AG10803 (cell line): ENCODE measurements around the gene ARSK.

Experiments used
- DNase-seq: peaks from one replicate; pipeline ENCODE4 v3.0.0; 2010; ENCODE audit warnings: low read depth
- H3K4me3 ChIP-seq: 2 replicates; pipeline ENCODE4 v1.5.1; 2011; ENCODE audit warnings: mild to moderate bottlenecking, low read length, control low read depth
- TF ChIP-seq, protein P1 (sequence below): conservative IDR thresholded peaks from 2 replicates; pipeline ENCODE4 v1.5.1; 2011; ENCODE audit warnings: mild to moderate bottlenecking, low read length, control low read depth, inconsistent platforms

Gene ARSK

DNA sequence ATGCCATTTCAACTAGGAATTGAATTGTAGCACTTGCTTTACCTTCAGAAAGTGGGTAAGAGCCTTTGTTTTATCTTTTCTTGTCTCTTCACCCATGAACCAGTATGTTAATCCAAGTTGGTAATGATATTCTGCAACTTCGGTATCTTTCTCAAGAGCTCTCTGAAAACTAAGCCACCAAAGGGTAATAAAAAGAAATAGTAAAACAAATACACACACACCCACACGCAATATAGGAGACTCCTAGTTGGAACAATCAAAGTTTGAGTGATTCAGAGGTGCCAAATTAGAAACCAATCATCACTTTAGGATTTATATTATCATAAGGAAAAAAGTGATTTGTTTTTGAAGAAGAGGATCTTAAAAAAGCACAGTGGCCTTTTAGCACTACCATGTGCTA, 30.5 kb upstream of the ARSK start:
- DNase-seq: no peak
- TF ChIP-seq, protein P1, sequence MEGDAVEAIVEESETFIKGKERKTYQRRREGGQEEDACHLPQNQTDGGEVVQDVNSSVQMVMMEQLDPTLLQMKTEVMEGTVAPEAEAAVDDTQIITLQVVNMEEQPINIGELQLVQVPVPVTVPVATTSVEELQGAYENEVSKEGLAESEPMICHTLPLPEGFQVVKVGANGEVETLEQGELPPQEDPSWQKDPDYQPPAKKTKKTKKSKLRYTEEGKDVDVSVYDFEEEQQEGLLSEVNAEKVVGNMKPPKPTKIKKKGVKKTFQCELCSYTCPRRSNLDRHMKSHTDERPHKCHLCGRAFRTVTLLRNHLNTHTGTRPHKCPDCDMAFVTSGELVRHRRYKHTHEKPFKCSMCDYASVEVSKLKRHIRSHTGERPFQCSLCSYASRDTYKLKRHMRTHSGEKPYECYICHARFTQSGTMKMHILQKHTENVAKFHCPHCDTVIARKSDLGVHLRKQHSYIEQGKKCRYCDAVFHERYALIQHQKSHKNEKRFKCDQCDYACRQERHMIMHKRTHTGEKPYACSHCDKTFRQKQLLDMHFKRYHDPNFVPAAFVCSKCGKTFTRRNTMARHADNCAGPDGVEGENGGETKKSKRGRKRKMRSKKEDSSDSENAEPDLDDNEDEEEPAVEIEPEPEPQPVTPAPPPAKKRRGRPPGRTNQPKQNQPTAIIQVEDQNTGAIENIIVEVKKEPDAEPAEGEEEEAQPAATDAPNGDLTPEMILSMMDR: no peak
- H3K4me3 ChIP-seq: no peak overlapping the region

DNA sequence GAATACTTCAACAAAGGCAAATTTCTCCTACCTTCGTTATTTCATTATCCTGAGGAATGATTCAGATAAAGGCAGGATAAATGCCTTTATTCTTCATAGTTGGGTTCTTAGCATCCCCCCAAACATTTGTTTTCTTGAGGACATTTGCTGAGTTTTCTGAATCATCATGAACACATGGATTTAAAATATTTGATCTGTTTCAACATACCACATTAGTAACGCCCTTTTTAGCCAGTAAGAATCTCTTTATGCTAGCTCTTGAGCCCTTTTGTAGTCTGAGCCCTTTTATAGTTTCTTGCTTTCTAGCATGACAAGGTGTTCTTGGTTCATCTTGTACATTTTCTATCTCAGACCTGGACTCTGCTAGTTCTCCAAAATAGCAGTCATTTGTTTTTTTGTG, 28.0 kb upstream of the ARSK start:
- peak; percentile 36 for DNase-seq
- TF ChIP-seq, protein P1: no peak
- H3K4me3 ChIP-seq: no peak overlapping the region

DNA sequence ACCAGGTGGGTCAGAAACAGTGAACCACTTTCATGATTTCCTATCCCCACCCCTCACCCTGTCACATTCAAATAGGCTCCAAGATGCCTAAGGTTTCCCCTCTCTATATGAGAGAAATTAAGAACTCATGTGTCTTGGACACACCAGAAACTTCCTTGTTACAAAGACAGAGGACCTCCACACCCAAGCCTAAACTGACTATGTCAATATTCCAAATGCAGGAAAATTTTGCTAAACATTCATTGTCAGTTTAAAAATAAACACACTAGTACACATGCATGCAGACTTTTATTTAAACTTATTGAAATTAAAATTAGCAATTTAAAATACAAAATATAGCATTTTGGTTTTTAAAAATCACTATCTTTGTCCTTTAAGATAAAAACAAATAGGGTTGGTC, 26.3 kb upstream of the ARSK start:
- DNase-seq: no peak
- TF ChIP-seq, protein P1: no peak
- no peak overlapping the region for H3K4me3 ChIP-seq

DNA sequence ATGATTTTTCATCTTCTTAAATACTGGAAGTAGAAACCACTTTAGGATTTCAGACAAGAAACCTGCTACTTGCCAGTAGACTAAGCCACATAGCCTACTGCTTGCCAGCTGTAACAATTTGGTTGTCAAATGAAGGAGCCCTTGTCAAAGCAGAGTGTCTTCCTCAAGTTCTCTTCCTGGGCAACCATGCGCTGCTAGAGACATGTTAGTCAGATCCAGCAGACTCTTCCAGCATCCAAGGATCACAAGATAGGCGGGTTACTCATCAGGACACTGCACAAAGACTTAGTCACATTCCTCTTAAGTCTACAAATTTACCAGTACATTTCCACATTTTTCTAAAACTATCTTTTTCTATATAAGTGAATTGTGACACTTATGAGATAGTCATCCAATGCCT, 24.5 kb upstream of the ARSK start:
- TF ChIP-seq, protein P1: no peak

DNA sequence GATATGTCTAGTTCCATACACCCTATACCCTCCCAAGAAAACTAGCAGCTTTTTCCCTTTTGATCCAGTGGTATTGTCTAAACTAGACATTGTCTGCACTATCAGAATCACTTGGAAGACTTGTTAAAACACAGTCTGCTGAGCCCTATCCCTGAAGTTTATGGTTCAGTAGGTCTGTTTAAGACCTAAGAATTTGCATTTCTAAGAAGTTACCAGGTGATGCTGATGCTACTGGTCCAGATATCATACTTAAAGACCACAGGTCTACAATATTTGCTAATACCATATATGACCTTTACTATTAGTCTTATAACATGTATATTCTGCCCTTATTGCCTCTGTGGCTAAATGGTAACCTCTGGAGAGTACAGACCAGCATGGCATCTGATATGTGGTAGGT, 23.4 kb upstream of the ARSK start:
- TF ChIP-seq, protein P1: no peak
- no peak for DNase-seq
- H3K4me3 ChIP-seq: no peak overlapping the region

More for the DNA sequence above, 24.5 kb upstream of the ARSK start:
- DNase-seq: peak; percentile 84
- H3K4me3 ChIP-seq: no peak overlapping the region

DNA sequence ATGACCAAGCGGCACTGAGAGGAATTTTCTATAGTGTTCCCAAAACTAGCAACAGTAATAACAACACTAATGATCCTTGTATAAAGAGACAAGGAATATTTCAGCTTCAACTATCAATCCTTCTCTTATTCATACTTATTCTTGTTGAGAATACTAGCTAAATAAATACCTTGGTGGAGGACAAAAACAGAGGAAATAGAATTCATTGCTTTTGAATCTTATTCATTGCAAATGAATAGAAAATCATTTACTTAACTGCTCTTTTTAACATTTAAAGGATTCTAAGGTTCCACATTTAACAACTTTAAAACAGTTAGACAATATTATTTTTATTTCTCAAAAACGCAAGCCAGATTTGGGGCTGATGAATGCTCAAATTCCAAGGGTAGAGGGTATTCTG, 22.5 kb upstream of the ARSK start:
- DNase-seq: no peak
- H3K4me3 ChIP-seq: no peak overlapping the region
- TF ChIP-seq, protein P1: no peak

DNA sequence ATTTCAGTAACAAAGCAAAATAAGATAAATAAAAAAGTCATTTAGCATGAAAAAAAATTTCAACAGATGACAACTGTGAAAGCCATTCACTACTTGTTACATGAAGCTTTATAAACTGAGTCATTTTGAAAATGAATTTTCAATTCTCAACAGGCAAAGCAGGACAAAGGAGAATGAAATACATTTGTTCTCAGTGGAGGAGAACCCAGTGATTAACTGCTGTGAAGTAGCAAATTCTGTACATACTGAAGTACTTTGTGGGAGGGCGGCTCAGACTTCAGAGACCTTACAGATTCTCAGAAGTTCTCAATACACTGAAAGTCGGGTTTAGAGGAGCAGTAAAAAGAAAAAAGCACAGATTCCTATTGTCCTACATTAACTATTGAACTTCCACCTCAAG, 21.8 kb upstream of the ARSK start:
- no peak for DNase-seq
- no peak overlapping the region for H3K4me3 ChIP-seq
- TF ChIP-seq, protein P1: no peak
